DOHH2 (cell line): Measurements from ENCODE around the gene AADACL3.

ENCODE experiments used
- H3F3A ChIP-seq: fragments of 200-600 bp; sonication (generic), shearing (Covaris generic); 2 replicates; pipeline ENCODE4 v1.6.0; 2016; ENCODE audit warnings: antibody characterized with exemption, mild to moderate bottlenecking; ENCODE audit not compliant: control insufficient read depth, insufficient read depth
- H3K27ac ChIP-seq: fragments of 200-600 bp; sonication (generic); 2 replicates; pipeline ENCODE4 v1.5.1; 2014; ENCODE audit warnings: low read depth, mild to moderate bottlenecking, low read length, moderate library complexity
- H3K27me3 ChIP-seq: fragments of 200-600 bp; sonication (generic); 2 replicates; pipeline ENCODE4 v1.6.1; 2014; ENCODE audit warnings: mild to moderate bottlenecking, low read length, mixed read lengths; ENCODE audit not compliant: control insufficient read depth
- H3K36me3 ChIP-seq: fragments of 200-600 bp; sonication (generic); 2 replicates; pipeline ENCODE4 v1.6.1; 2014; ENCODE audit warnings: mild to moderate bottlenecking, low read length, moderate library complexity, mixed read lengths; ENCODE audit not compliant: control insufficient read depth
- H3K4me1 ChIP-seq: fragments of 200-600 bp; sonication (generic); 2 replicates; pipeline ENCODE4 v1.6.1; 2014; ENCODE audit warnings: mild to moderate bottlenecking, low read length, mixed read lengths; ENCODE audit not compliant: control insufficient read depth
- H3K4me2 ChIP-seq: fragments of 200-600 bp; sonication (generic); 2 replicates; pipeline ENCODE4 v1.6.0; 2014; ENCODE audit warnings: mild to moderate bottlenecking, low read length, moderate library complexity
- H3K4me3 ChIP-seq: fragments of 200-600 bp; sonication (generic); 2 replicates; pipeline ENCODE4 v1.5.1; 2014; ENCODE audit warnings: mild to moderate bottlenecking, low read length, mixed read lengths
- H3K79me2 ChIP-seq: fragments of 200-600 bp; sonication (generic); 2 replicates; pipeline ENCODE4 v1.6.1; 2014; ENCODE audit warnings: mild to moderate bottlenecking, low read length, mixed read lengths; ENCODE audit not compliant: control insufficient read depth
- H3K9me2 ChIP-seq: fragments of 200-600 bp; sonication (generic); replicated peaks from 2 replicates; pipeline ENCODE4 v1.6.1; 2014; ENCODE audit warnings: mild to moderate bottlenecking, low read length, mixed read lengths; ENCODE audit not compliant: control insufficient read depth
- H3K9me3 ChIP-seq: fragments of 200-600 bp; sonication (generic); 2 replicates; pipeline ENCODE4 v1.6.1; 2014; ENCODE audit warnings: antibody characterized with exemption, low read length, mixed read lengths; ENCODE audit not compliant: control insufficient read depth, insufficient read depth
- H4K20me1 ChIP-seq: fragments of 200-600 bp; sonication (generic); 2 replicates; pipeline ENCODE4 v1.6.0; 2014; ENCODE audit warnings: low read depth, mild to moderate bottlenecking, antibody characterized with exemption, low read length, moderate library complexity; ENCODE audit not compliant: control insufficient read depth, insufficient read depth
- CTCF ChIP-seq: fragments of 200-600 bp; sonication (generic); IDR thresholded peaks from one replicate; pipeline ENCODE4 v1.5.1; 2014; ENCODE audit warnings: antibody characterized with exemption, mild to moderate bottlenecking, low read depth, low read length; ENCODE audit not compliant: poor library complexity, severe bottlenecking
- EZH2phosphoT487 ChIP-seq: fragments of 200-600 bp; sonication (generic); IDR thresholded peaks from 2 replicates; pipeline ENCODE4 v1.6.1; 2017; ENCODE audit warnings: borderline replicate concordance, mild to moderate bottlenecking, antibody characterized with exemption, low read length, moderate library complexity, mixed read lengths

Gene AADACL3

GRCh38 chr1:12714710-12715475, 1.0 kb upstream of the AADACL3 start:
- Histone ChIP-seq H3K27me3 (no peaks in the 10 kb centered on the region), H3K4me3 (no peak overlapping the region), H3K9me2 (no peaks in the 10 kb centered on the region), H3K36me3 (no peaks in the 10 kb centered on the region), H3K9me3 (no peaks in the 10 kb centered on the region), H3K4me2 (no peak overlapping the region), H3F3A (no peaks in the 10 kb centered on the region), H4K20me1 (no peaks in the 10 kb centered on the region), H3K79me2 (no peaks in the 10 kb centered on the region), H3K4me1 (no peaks in the 10 kb centered on the region), H3K27ac (no peak overlapping the region)
- no peak for TF ChIP-seq CTCF

DNA sequence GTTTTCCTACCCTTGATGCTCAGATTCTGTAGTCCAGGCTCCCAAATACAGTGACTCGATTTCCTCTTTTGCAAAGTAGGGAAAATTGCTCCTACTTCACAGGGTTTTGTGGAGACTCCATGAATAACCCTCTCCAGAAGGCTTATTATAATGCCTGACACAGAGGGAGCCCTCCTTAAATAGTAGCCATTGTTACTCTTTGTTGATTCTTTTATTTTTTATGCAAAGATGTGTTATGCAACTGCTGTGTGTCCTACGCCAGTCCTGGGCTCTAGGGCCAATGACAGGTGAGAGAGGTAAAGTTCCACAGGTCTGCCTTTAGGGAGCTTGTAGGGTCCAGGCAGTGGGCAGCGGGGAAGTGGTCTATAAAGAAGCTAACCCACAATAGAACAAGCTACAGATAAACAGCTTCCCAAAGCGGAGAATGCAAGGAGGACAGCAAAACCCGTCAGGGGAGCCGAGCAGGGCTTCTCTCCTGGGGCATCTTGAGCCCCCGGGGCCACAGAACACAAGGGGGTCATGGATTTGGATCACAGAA, 1.5 kb downstream of the AADACL3 start:
- H3K27ac ChIP-seq = no peak overlapping the region
- no peaks in the 10 kb centered on the region for H3K4me1 ChIP-seq
- no peak overlapping the region for H3K4me2 ChIP-seq
- no peaks in the 10 kb centered on the region for H3K27me3 ChIP-seq
- no peaks in the 10 kb centered on the region for H3K36me3 ChIP-seq
- TF ChIP-seq CTCF (no peak), EZH2phosphoT487 (no peak)
- H3K79me2 ChIP-seq = no peaks in the 10 kb centered on the region
- H3K9me3 ChIP-seq = no peaks in the 10 kb centered on the region
- no peaks in the 10 kb centered on the region for H3F3A ChIP-seq
- no peak overlapping the region for H3K4me3 ChIP-seq
- no peaks in the 10 kb centered on the region for H3K9me2 ChIP-seq
- H4K20me1 ChIP-seq = no peaks in the 10 kb centered on the region

DNA sequence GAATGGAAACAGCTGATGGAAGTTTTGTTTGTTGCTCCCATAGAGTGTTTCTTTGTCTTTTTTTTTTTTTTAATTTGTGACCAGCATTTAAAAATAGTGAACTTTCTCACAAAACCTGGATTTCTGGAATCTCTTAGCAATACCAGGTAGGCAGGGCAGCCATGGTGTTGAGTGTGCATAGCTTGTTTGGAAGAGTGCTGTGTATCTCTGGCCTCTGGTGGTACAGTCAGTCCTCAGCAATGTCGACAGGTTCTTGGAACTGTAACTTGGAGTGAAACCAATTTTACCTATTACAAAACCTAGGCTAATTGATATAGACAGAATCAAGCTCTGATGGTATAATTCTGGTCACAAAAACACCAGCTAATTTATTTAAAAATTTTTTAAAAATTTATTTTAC, 6.7 kb downstream of the AADACL3 start:
- TF ChIP-seq CTCF (no peak), EZH2phosphoT487 (no peak)
- Histone ChIP-seq H3K4me1 (no peaks in the 10 kb centered on the region), H3K36me3 (no peaks in the 10 kb centered on the region), H3K27me3 (no peaks in the 10 kb centered on the region), H3F3A (no peaks in the 10 kb centered on the region), H3K27ac (no peak overlapping the region), H3K79me2 (no peaks in the 10 kb centered on the region), H3K9me2 (no peaks in the 10 kb centered on the region), H3K4me3 (no peak overlapping the region), H4K20me1 (no peaks in the 10 kb centered on the region), H3K9me3 (no peaks in the 10 kb centered on the region), H3K4me2 (no peak overlapping the region)
